H1 (cell line): Measurements from ENCODE around the gene CRISPLD2. TPM values are rescaled to one million over a fixed set of nuclear protein-coding genes. Genes with fewer than 3 reads are reported as not detected.

Experiments used
- CTCF ChIA-PET: fragments of 300-600 bp; sonication (Branson Sonifier 250); formaldehyde crosslinking; loops from one replicate; lab custom pipeline; 2021; ENCODE audit not compliant: partially characterized antibody; lab: Charles Lee
- POLR2A ChIA-PET: fragments of 300-600 bp; sonication (Branson Sonifier 250); formaldehyde crosslinking; loops from one replicate; lab custom pipeline; 2021; ENCODE audit warnings: inconsistent platforms; ENCODE audit not compliant: partially characterized antibody; lab: Charles Lee
- DNase-seq, 2 experiments: peaks; one replicate each; pipeline versions ENCODE4 v3.0.0 to v3.0.0-alpha.2; 2010 to 2022; ENCODE audit warnings: low spot score in 2 of 2, low read depth in 1 of 2, mixed read lengths in 1 of 2
- FAIRE-seq: peaks from 2 replicates; lab custom pipeline; 2011; peaks lifted over from hg19 to GRCh38; lab: Jason Lieb, UNC
- H2AFZ ChIP-seq: 2 replicates; pipeline ENCODE4 v1.8.1; 2012; ENCODE audit warnings: low read length, inconsistent platforms
- H2AK5ac ChIP-seq: 2 replicates; pipeline ENCODE4 v1.6.1; 2013; ENCODE audit warnings: low read depth, low read length
- H2BK120ac ChIP-seq: replicated peaks from 2 replicates; pipeline ENCODE3; 2013; ENCODE audit warnings: low read depth, low read length, inconsistent platforms
- H2BK12ac ChIP-seq: 2 replicates; pipeline ENCODE4 v1.6.1; 2013; ENCODE audit warnings: low read depth, low read length
- H2BK15ac ChIP-seq: 2 replicates; pipeline ENCODE4 v1.6.1; 2013; ENCODE audit warnings: low read length
- H2BK20ac ChIP-seq: 2 replicates; pipeline ENCODE4 v1.6.1; 2013; ENCODE audit warnings: low read length
- H2BK5ac ChIP-seq: 2 replicates; pipeline ENCODE4 v1.6.1; 2013; ENCODE audit warnings: low read depth, low read length
- H3K14ac ChIP-seq: 2 replicates; pipeline ENCODE4 v1.6.1; 2013; ENCODE audit warnings: inconsistent platforms; ENCODE audit not compliant: insufficient read length
- H3K18ac ChIP-seq: 2 replicates; pipeline ENCODE4 v1.6.1; 2013; ENCODE audit warnings: low read length; ENCODE audit errors: extremely low read depth
- H3K23ac ChIP-seq: 2 replicates; pipeline ENCODE4 v1.6.1; 2013; ENCODE audit warnings: inconsistent platforms; ENCODE audit not compliant: insufficient read length
- H3K23me2 ChIP-seq: 2 replicates; pipeline ENCODE4 v1.6.1; 2013; ENCODE audit warnings: low read depth, low read length
- H3K27ac ChIP-seq: 2 replicates; pipeline ENCODE4 v1.6.1; 2011; ENCODE audit warnings: low read depth, low read length, inconsistent platforms
- H3K27me3 ChIP-seq, 4 experiments: replicated peaks in 1 of 4; 1 replicate in 1 of 4; 2 replicates in 3 of 4; pipeline versions ENCODE4 v1.6.1 to v1.8.1; 2011 to 2013; ENCODE audit warnings: low read length in 3 of 4, mild to moderate bottlenecking in 3 of 4, inconsistent platforms in 2 of 4, mixed read lengths in 2 of 4, moderate library complexity in 1 of 4; ENCODE audit not compliant: control insufficient read depth in 3 of 4, insufficient read depth in 3 of 4; ENCODE audit errors: extremely low read depth in 1 of 4
- H3K36me3 ChIP-seq, 4 experiments: 2 replicates each; pipeline versions ENCODE4 v1.6.1 to v1.8.1; 2011 to 2013; ENCODE audit warnings: mild to moderate bottlenecking in 4 of 4, low read length in 3 of 4, moderate library complexity in 2 of 4, control low read depth in 1 of 4, inconsistent platforms in 1 of 4; ENCODE audit not compliant: insufficient read depth in 4 of 4, control insufficient read depth in 2 of 4
- H3K4ac ChIP-seq: replicated peaks from 2 replicates; pipeline ENCODE3; 2013; ENCODE audit warnings: low read length, low read depth, mixed read lengths, inconsistent platforms; ENCODE audit not compliant: insufficient read length
- H3K4me1 ChIP-seq, 4 experiments: replicated peaks in 1 of 4; 1 replicate in 1 of 4; 2 replicates in 3 of 4; pipeline versions ENCODE4 v1.6.1 to v1.8.1; 2011 to 2013; ENCODE audit warnings: low read length in 3 of 4, inconsistent platforms in 2 of 4, mixed read lengths in 1 of 4; ENCODE audit not compliant: insufficient read depth in 4 of 4, control insufficient read depth in 3 of 4
- H3K4me2 ChIP-seq, 2 experiments: 2 replicates each; pipeline versions ENCODE4 v1.6.1 to v1.8.1; 2011 to 2013; ENCODE audit warnings: low read depth in 2 of 2, low read length in 2 of 2, control low read depth in 1 of 2, inconsistent platforms in 1 of 2, mild to moderate bottlenecking in 1 of 2; ENCODE audit not compliant: insufficient read depth in 1 of 2
- H3K4me3 ChIP-seq, 4 experiments: fragments of 200-600, 300-600 bp in 1 of 4; sonication (generic), shearing (Covaris generic), sonication (Bioruptor Twin) in 1 of 4; 2 replicates each; pipeline versions ENCODE4 v1.5.1 to v1.8.1; 2011 to 2016; ENCODE audit warnings: low read length in 4 of 4, low read depth in 3 of 4, control low read depth in 2 of 4, inconsistent platforms in 2 of 4, mild to moderate bottlenecking in 2 of 4, mixed read lengths in 1 of 4, moderate library complexity in 1 of 4; ENCODE audit not compliant: insufficient read depth in 2 of 4; ENCODE audit errors: extremely low read depth in 1 of 4
- H3K56ac ChIP-seq: replicated peaks from 2 replicates; pipeline ENCODE3; 2013; ENCODE audit warnings: low read depth, mild to moderate bottlenecking, mixed read lengths, low read length, inconsistent platforms; ENCODE audit not compliant: insufficient read length
- H3K79me1 ChIP-seq: 2 replicates; pipeline ENCODE4 v1.6.1; 2013; ENCODE audit warnings: low read depth, low read length, control low read depth
- H3K79me2 ChIP-seq, 2 experiments: 2 replicates each; pipeline versions ENCODE4 v1.6.1 to v1.8.1; 2012 to 2013; ENCODE audit warnings: low read length in 2 of 2, mild to moderate bottlenecking in 2 of 2, inconsistent platforms in 1 of 2; ENCODE audit not compliant: insufficient read depth in 2 of 2, control insufficient read depth in 1 of 2
- H3K9ac ChIP-seq, 4 experiments: replicated peaks in 1 of 4; 1 replicate in 1 of 4; 2 replicates in 3 of 4; pipeline versions ENCODE4 v1.6.1 to v1.8.1; 2011 to 2013; ENCODE audit warnings: low read depth in 3 of 4, low read length in 3 of 4, control low read depth in 2 of 4, mild to moderate bottlenecking in 2 of 4, moderate library complexity in 2 of 4, inconsistent platforms in 1 of 4; ENCODE audit errors: extremely low read depth in 1 of 4
- H3K9me3 ChIP-seq, 2 experiments: 2 replicates each; pipeline versions ENCODE4 v1.6.1 to v1.8.1; 2012 to 2013; ENCODE audit warnings: mild to moderate bottlenecking in 2 of 2, moderate library complexity in 2 of 2, control low read depth in 1 of 2, inconsistent platforms in 1 of 2, low read depth in 1 of 2, low read length in 1 of 2, mixed read lengths in 1 of 2; ENCODE audit not compliant: insufficient read depth in 2 of 2
- H4K20me1 ChIP-seq, 2 experiments: replicated peaks in 1 of 2; 2 replicates each; pipeline versions ENCODE3 to v1.8.1; 2011 to 2013; ENCODE audit warnings: inconsistent platforms in 2 of 2, low read length in 2 of 2, mild to moderate bottlenecking in 1 of 2; ENCODE audit not compliant: insufficient read depth in 2 of 2, control insufficient read depth in 1 of 2
- H4K5ac ChIP-seq: 2 replicates; pipeline ENCODE4 v1.6.1; 2013; ENCODE audit warnings: low read length, low read depth, mixed read lengths, inconsistent platforms; ENCODE audit not compliant: insufficient read length
- H4K8ac ChIP-seq: 2 replicates; pipeline ENCODE4 v1.8.0; 2013; ENCODE audit warnings: mild to moderate bottlenecking, moderate library complexity, low read length, inconsistent platforms; ENCODE audit not compliant: insufficient read depth; ENCODE audit errors: extremely low read depth
- H4K91ac ChIP-seq: replicated peaks from 2 replicates; pipeline ENCODE3; 2013; ENCODE audit warnings: low read length, mixed read lengths, inconsistent platforms; ENCODE audit not compliant: insufficient read length
- NRF1 ChIP-seq: IDR thresholded peaks from 2 replicates; pipeline ENCODE4 v1.6.1; 2011; ENCODE audit warnings: mild to moderate bottlenecking, low read depth, low read length, improper control_type of control experiment
- RAD21 ChIP-seq, 2 experiments: IDR thresholded peaks in 1 of 2; conservative IDR thresholded peaks in 1 of 2; 2 replicates each; pipeline ENCODE4 v1.6.1; 2011; ENCODE audit warnings: low read depth in 2 of 2, low read length in 2 of 2, improper control_type of control experiment in 1 of 2, inconsistent platforms in 1 of 2, mild to moderate bottlenecking in 1 of 2, moderate library complexity in 1 of 2
- RBBP5 ChIP-seq: IDR thresholded peaks from 2 replicates; pipeline ENCODE4 v1.7.1; 2012; ENCODE audit warnings: low read depth, mild to moderate bottlenecking, inconsistent platforms, low read length, moderate library complexity, borderline replicate concordance
- SUZ12 ChIP-seq: fragments of 200-600 bp; sonication (generic); IDR thresholded peaks from 2 replicates; pipeline ENCODE4 v1.6.1; 2012; ENCODE audit warnings: mild to moderate bottlenecking, inconsistent platforms, low read length, moderate library complexity, mixed read lengths
- WGBS, 2 experiments: shearing (Covaris generic) in 1 of 2; methylation state at CpG; one replicate each; pipeline versions ENCODE4 v1.1.6 to v1.1.7; 2013 to 2015; ENCODE audit warnings: low lambda C conversion rate in 2 of 2, mixed read lengths in 2 of 2, inconsistent platforms in 1 of 2, low coverage in 1 of 2, missing lambda C conversion rate in 1 of 2; ENCODE audit not compliant: insufficient replicate concordance in 2 of 2, insufficient coverage in 1 of 2, insufficient read length in 1 of 2; ENCODE audit errors: extremely low coverage in 1 of 2, missing lambda C conversion rate in 1 of 2; 5-methylcytosine and 5-hydroxymethylcytosine counted together
- polyA plus RNA-seq, 7 experiments: library from polyadenylated mRNA; depleted of rRNA in 3 of 7; stranded (reverse) in 5 of 7; unstranded in 2 of 7; fragments of >200 nt in 5 of 7; fragments of 200-250 nt in 2 of 7; gene quantifications; 1 replicate in 5 of 7; 2 replicates in 1 of 7; 4 replicates in 1 of 7; pipeline versions ENCODE4 v1.2.1 to v1.2.3, GENCODE V29; 2011 to 2013; ENCODE audit warnings: missing spikeins in 2 of 7, mixed read lengths in 2 of 7
- total RNA-seq: library from RNA; stranded (reverse); fragmentation: NEBNext Ultra II Directional; extraction: Animal tissue kit (Norgen Biotek cat#: 25700); gene quantifications from 2 replicates; pipeline ENCODE4 v1.2.1, GENCODE V29; 2021

Gene CRISPLD2
- total and polyA plus RNA-seq, 2 of the 8 experiments (the other 6 are each of a cell fraction or from before 2014, with no cell fraction given): 2.7 to 5.1 TPM

DNA sequence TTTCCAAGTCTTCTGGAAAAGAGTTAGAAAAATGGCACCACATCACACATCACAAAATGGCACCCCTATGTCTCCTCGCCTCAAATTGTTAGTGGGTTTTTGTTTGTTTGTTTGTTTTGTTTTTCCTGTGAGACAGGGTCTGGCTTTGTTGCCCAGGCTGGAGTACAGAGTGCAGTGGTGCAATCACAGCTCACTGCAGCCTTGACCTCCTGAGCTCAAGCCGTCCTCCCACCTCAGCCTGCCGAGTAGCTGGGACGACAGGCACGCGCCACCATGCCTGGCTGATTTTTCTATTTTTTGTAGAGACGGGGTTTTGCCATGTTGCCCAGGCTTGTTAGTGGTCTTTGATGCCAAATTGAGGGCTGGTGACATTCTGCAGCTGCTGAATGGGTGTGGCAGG is 3.8 kb upstream of the CRISPLD2 start:
- WGBS, 2 experiments: 94% methylated on average over 7 of the region's 7 CpGs; no CpG with 5 or more reads in 1 of the 2 experiments
- Histone ChIP-seq H3K23me2 (peaks cover 5% of the 10 kb centered on the region; the same call in 1 of the 2 replicates), H2BK5ac (no peak overlapping the region), H3K23ac (no peak overlapping the region), H3K9ac (no peak overlapping the region), H2AFZ (no peak overlapping the region), H3K4me3 (no peak overlapping the region), H2AK5ac (no peak overlapping the region), H3K18ac (no peak overlapping the region), H4K5ac (no peak overlapping the region), H3K27me3 (peaks cover 5 to 28% (median 20%) of the 10 kb centered on the region in 4 experiments), H2BK20ac (no peak overlapping the region), H2BK120ac (no peak overlapping the region), H3K4me2 (no peak overlapping the region), H2BK15ac (no peak overlapping the region), H4K8ac (no peak overlapping the region), H4K20me1 (no peaks in the 10 kb centered on the region), H3K79me2 (no peaks in the 10 kb centered on the region), H4K91ac (no peak overlapping the region), H3K56ac (no peak overlapping the region), H3K9me3 (no peaks in the 10 kb centered on the region; a peak in 1 of 4 replicates), H3K79me1 (no peaks in the 10 kb centered on the region), H3K36me3 (no peaks in the 10 kb centered on the region), H3K27ac (no peak overlapping the region), H3K4me1 (peaks cover 0 to 6% (median 3%) of the 10 kb centered on the region in 4 experiments; a peak in 6 of 7 replicates), H2BK12ac (no peak overlapping the region), H3K14ac (no peak overlapping the region), H3K4ac (no peak overlapping the region)
- no peak for FAIRE-seq
- TF ChIP-seq NRF1 (no peak), SUZ12 (no peak), RBBP5 (no peak), RAD21 (IDR thresholded peaks at IDR 0.05 in 1 of 2, conservative IDR thresholded peaks at IDR 0.05 in 1 of 2; ENCODE audit: low read depth in 2 of 2, low read length in 2 of 2) (no peak)
- DNase-seq: no peak
- CTCF ChIA-PET: interaction anchor here (0.8 to 2.1 kb wide), 3 partner anchors 12 to 110 kb away, joined by 3 to 8 read pairs (median 3); no protein-coding TSS in a partner anchor
- POLR2A ChIA-PET: interaction anchor here (1.2 kb wide), 1 partner anchor 208 kb away, joined by 3 read pairs; no protein-coding TSS in a partner anchor
